Kidney glomerular epithelial cell (primary cell): ENCODE data around the gene YIPF1.
"Not testable (repeated sequence)": the region's sequence is repeated elsewhere in the genome, so short reads cannot be mapped to it uniquely, and the experiment has no call there.

Experiments
- DNase-seq: peaks from one replicate; lab custom pipeline; 2025; lab: John Stamatoyannopoulos, UW

The YIPF1 gene

DNA sequence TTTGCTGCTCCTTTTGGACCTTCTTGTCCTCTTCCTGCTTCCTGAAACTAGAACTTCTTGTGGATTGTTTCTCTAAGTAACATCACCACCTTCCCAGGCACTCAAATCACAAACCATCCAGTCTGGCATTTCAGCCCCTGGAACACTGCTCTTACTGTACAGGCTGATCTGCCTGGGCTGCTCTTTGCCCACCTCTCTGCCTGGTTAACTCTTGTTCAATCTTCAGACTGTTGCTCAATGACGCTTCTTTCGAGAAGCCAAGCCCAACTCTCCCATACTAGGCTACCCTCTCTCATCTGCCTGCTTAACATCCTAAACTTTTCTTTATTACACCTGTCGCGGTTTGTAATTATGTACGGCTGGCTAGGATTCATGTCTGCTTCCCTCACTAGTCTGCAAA is 5.0 kb upstream of the YIPF1 start:
- no peak for DNase-seq

DNA sequence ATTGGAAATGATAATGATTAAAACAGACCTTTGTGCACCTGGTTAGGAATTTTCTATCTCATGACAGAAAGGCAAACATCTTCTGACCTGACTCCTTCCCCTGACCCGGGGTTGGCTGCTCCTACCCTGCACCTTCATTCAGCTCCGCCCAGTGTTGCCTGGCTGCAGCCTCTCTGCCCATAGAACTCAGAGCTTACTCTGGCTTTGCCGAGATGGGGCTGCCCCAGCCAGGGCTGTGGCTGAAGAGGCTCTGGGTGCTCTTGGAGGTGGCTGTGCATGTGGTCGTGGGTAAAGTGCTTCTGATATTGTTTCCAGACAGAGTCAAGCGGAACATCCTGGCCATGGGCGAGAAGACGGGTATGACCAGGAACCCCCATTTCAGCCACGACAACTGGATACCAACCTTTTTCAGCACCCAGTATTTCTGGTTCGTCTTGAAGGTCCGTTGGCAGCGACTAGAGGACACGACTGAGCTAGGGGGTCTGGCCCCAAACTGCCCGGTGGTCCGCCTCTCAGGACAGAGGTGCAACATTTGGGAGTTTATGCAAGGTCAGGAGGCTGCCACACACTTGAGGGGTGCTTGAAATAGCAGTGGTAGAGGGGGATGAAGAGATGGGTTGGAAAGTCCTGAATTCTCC is 4.5 kb upstream of the YIPF1 start, which contains the start of gene DIO1:
DIO1 (plus strand) TSS at position 189 of the 638 bp plus-strand sequence; CDS start at position 213, 24 bp downstream.
- DNase-seq = no peak

DNA sequence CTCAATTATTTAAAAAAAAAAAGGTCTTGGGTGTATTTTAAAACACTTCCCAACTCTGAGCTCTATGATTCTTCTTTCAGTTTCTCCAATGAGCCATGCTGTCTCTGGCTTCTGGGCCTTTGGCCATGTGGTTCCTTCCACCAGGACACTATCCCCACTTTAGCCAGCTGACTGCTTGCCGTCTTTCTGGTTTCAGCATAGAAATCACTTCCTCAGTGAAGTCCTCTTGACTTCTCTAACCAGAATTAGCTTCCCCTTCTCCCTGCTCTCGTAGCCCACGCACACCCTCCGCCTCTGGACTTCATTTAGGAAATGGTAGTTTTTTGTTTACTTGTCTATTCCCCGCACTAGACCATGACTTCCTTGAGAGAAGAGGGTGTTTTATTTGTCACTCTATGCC is 3.3 kb upstream of the YIPF1 start:
- no peak for DNase-seq

DNA sequence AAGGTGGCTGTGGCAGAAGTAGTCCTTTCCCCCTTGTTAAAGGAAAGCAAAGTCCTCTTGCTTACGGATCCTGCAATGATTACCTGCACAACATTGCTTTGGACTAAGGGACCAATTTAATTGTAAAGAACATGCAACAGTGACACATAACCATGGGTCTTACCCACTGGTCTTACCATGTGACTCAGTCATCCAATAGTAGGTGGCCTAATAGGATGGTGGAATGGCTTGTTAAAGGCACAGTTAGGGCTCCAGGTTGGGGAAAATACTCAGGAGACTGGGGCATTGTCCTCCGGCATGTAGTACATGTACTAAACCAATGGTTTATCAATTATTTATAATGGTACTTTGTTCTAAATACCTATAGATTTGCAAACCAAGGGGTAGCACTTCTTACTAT is 2.1 kb upstream of the YIPF1 start:
- DNase-seq = no peak

DNA sequence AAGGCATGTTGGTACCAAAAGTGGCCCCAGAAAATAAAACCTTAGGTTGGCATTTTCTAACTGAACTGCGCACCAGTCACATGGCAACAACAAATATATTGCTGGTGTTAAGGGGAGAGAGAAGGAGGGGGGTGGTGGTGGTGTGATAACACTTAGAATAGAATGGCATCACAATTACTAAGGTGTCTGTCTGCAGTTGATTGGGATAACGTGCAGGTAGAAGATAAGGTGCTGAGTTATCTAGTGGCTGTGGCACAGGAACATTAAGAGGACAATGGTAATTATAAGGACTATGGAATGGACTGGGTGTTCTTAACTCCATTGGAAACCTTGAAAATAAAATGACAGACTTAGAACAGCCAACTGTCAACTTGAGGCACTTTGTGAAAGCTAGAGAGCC is 1.4 kb upstream of the YIPF1 start:
- no peak for DNase-seq

DNA sequence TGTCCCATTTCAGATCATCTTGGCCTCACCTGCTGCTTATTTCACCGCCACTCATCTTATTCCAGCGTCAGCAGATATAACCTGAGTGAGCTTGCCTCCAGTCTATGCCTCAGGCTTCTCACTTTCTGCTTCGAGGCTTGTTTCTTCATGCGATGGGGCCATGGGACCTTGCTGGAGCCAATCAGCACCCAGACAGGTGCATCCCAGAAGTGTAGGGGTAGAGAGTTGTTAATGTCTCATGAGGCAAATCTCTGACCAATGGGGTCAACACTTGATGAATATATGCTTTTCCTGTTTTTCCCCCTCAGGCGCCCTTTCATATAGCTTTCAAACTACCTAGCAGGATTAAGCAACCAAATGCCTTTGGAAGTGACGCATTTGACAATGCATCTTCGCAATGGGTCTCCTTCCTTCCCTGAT is 935 bp upstream of the YIPF1 start:
- DNase-seq = no peak

DNA sequence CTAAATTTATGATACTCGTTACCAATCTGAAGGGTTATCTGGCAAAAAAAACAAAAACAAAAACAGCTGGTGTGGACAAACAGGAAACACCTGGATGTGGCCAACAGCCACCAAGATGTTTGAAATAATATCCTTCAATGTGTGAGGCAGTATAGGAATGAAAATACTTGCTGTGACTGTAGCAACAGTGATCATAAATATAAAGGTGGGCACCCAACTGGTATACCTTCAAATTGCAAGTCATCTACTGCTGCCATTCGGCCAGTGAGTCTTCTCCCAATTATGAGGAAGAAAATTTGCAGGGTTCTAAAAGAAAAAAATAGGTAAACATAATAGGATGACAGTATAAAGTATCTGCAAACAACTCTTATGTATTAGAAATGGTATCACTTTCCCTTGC is 916 bp downstream of the YIPF1 start:
- no peak for DNase-seq

DNA sequence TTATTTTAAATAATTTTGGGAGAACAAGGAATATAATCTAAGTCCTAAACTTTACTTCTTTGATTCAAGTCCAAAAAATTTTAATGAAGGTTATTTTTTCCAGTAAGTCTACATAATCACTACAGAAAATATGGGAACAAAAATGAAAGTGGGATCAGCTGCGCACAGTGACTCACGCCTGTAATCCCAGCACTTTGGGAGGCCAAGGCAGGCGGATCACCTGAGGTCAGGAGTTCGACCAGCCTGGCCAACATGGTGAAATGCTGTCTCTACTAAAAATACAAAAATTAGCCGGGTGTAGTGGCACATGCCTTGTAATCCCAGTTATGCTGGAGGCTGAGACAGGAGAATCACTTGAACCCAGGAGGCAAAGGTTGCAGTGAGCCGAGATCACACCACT is 6.0 kb downstream of the YIPF1 start:
- not testable (repeated sequence) for DNase-seq

DNA sequence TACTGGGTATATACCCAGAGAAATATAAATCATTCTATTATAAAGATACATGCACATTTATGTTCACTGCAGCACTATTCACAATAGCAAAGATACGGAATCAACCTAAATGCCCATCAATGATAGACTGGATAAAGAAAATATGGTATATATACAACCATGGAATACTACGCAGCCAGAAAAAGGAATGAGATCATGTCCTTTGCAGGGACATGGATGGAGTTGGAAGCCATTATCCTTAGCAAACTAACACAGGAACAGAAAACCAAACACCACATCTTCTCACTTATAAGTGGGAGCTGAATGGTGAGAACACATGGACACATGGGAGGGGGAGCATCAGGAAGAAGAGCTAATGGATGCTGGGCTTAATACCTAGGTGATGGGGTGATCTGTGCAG is 7.7 kb downstream of the YIPF1 start:
- DNase-seq = not testable (repeated sequence)

DNA sequence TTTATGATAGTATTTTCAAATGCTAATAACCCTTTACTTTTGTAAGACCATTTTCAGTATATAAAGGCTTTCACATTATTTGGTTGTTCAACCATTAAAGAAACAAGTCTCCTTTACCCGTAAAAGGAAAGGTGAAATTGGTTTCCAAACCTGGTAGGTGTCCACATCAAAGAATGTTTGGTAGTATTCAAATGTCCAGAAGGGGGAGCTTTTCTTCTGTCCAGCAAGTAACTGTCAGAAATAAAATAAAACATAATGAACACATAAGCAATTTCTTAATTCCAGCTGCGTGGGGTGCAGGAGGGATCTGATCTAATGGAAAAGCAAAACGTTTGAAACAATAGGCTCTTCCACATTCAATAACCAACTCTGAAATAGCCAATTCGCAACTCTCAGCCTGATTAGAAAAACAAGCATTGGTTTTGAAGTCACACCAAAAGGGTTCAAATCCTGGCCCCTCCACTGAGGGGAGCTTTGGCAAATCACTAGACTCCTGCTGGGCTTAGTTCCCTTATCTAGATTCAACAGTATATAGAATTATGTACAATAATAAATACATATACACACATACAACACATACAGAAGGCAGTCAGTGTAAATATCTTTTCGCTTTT is 11.0 kb downstream of the YIPF1 start:
- peak; percentile 40 for DNase-seq

DNA sequence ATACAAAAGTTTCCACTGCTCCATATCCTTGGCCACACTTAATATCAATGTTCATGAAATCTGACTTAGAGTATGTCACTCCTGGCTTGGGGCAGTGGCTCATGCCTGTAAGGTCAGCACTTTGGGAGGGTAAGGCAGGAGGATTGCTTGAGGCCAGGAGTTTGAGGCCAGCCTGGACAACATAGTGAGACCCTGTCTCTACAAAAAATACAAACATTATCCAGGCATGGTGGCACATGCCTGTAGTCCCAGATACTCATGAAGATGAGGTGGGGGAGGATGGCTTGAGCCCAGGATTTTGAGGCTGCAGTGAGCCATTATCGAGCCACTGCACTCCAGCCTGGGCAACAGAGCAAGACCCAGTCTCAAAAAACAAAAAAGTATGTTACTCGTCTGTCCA is 14.4 kb downstream of the YIPF1 start:
- not testable (repeated sequence) for DNase-seq

DNA sequence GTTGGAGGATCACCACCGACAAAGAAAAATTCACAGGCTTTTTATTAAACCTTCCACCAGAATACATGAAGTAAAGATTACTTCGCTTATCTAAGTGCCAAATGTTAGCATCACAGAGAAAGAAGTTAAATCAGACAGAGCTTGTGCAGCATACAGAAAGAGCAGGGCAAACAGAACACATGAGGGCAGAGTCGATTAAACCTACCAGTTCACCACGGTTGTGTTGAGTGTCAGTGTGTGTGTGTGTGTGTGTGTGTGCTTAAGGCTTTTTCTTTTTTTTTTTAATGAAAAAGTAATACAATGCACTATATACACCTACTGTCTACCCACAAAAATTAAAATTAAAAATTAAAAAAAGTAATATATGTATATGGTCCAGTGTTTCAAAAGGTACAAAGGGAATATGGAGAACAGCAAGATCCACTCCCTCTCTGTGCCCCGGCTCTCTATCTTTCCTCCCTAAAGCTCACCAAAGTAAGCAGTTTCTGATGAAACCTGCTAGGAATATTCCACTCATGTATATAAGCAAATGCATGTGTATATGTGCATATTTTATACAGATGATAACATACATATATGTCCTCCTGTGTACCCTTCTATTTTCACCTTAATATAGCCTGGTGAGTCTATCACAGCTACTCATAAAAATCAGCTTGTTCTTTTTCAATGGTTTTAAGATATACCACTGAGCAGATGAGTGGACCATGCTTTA is 17.7 kb downstream of the YIPF1 start:
- DNase-seq = no peak

DNA sequence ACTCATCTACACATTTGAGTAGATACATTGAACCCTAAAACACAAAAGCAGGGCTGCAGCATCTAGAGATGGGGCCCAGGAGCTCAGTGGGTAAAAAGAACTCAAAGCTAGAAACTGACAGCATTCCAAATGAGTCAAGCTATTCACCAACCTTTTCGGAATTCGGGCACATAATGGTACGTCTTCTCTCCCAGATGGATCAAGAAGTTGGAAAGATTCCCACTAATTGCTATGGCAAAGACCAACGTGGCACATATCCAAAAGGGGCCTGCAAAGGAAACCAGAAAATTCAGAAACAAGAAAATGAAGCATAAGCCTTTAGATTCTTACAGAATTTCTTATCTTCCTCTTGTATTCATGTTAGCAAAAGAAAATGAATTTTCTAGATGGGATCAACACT is 18.4 kb downstream of the YIPF1 start:
- no peak for DNase-seq

DNA sequence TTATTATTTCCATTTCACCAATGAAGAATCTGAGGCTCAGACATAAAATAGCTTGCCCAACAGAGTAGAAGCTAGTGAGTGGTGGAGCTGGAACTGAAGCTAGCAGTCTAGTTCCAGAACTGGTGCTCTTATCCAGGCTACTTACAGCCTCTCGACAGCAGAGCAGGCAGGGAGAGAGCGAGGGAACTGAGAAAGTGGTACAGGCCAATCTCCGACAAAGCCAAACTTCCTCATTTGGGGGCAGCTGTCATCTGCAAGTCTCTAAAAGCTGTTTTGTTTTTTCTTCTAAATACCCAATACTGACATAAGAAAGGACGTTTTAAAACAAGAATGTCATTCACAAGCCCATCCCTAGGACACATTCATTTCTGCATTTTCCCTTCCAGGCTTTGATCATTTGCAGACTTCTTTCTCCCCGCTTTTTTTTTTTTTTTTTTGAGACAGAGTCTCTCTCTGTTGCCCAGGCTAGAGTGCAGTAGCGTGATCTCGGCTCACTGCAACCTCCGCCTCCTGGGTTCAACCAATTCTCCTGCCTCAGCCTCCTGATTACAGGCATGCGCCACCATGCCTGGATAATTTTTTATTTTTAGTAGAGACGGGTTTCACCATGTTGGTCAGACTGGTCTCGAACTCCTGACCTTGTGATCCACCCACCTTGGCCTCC is 20.0 kb downstream of the YIPF1 start:
- DNase-seq = no peak

DNA sequence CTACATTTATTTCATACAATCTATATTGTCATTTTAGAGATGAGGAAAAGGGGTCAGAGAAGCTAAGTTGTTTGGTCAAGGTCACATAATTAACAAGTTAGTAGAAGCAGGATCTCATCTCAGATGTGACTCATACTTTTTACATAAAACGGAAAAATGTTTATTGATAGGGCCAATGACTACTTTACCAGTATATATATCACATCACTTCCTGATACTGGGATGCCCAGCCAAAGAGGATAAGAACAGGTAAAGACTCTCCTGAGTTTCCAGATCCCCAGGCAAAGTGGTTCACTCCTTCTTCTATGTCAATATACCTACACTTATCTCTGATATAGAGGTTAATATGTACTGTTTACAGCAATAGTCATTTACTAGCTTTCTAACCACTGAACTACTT is 21.0 kb downstream of the YIPF1 start:
- DNase-seq = no peak

DNA sequence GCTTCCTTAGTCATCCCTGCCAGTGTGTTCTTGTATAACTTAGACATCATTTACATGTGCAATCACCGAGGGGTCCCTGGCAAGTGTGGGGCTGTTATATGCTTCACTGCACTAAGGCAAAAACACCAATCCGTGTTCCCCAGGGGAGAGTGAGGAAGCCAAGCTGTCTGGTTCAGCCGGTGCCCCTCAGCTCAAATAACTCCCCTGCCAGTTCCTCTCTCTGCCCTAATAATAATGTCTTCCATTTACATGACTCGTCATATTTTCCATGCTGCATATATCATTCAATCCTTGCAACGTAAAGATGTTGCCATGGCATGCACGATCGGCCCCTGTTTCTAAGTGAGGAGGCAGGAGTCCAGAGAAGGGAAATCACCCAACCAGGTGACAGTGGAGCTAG is 27.1 kb downstream of the YIPF1 start:
- no peak for DNase-seq

DNA sequence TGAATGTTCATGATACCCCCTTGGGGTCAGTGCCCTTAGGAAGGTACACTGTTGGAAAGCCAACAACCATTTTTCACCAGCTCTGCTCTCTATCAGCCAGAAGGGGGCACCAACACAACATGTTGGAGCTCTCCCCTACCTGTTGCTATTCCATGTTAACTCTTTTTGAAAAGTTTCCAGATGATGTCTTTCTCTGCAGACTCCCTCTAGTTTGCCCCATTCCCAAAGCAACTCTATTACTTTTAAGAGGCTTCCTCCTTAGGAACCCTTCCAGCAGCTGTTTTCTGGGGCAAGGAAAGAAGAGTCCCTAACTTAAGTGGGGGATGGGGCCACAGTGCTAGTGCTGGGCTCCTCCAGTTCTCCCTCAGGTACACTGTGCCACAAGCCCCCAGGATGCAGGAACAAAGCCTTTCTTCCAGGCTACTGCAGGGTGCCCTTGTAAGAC is 28.6 kb downstream of the YIPF1 start:
- peak; percentile 46 for DNase-seq

DNA sequence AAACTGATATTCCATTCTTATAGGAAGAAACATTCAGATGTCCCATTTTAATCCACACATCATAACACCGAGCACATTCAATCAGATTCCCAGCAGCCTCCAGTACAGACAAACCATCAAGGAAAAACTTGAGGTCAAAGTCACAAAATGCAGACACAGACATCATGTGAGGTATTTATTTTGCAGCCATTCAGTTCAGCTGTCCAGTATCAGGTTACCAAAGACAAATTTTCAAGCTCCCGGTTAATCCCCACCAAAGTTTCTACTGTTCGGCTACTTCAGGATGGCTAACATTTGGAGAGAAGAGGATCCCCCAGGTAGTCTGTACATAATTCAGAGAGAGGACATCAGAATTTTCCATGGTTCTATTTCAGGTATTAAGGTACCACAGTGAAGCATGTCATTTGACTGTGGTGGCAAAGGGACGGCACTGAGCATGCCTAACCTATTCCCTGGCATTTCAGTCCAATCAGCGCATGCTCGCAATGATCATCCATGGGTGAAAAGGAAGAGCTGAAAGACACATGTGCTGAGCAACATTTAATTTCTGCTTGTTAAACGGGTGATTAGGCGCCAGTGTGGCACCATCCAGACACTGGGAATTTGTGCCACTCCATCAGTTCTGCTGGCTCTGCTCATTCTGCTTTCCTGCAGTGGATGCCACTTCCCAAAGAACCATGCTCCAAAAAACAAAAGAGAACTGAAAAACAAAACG is 37.9 kb downstream of the YIPF1 start:
- DNase-seq = no peak

DNA sequence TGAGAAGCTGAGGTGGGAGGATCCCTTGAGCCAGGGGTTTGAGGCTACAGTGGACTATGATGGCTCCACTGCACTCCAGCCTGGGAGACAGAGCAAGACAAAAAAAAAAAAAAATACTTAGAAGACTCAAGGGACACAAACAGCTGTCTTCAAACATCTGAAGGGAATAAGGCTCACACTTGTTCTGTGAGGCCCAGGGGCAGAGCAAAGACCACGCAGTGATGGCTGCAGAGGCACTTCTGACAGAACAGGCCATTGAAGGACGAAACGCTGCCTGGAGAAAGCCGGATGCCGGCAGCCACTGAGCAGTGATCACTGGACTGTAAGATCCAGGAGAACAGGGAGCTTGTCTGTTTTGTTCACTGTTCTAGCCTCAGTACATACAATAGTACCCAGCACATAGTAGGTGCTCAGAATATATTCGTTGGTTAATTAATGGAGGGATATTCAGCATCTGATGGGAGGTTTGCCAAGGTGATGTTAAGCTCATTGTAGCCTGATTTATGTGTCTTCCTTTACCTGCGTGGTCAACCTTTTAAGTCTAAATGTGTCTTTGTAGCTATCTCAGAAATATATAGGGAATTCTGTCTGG is 39.4 kb downstream of the YIPF1 start:
- DNase-seq = no peak

DNA sequence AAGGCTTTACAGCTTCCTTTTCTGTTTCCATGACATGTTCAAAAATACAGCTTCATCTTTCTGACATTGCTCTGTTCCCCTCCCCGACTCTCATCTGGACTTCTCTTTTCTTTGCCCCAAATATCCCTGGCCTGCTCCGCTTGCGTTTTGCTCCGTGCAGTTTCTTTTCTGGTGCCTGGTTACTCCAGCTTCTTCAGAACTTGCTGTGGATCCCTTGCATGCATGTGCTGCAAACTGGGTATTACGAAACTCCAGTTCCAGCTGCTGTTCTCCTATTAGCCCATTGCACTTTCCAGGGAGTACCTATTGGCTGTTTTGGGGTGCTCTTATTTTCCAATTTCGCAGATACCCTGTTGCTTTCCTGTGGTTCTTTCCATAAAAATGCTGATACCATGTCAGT is 41.6 kb downstream of the YIPF1 start:
- no peak for DNase-seq

DNA sequence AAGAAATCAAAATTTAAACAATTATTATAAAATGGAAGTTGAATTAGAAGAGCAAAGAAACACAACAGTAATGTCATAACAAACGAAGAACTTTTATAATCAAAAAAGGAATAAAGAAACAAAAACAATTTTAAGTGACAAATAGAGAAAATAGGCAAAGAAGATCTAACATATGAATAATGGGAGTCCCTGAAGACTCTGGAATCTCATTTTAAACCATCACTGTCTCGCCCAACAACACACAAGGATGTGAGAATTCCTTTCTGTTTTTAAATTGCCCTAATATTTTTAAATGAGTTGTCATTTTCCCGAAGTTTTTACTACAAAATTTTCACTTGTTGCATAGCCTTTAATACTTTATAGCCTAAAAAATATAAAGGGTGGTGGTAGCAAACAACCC is 47.2 kb downstream of the YIPF1 start:
- no peak for DNase-seq

DNA sequence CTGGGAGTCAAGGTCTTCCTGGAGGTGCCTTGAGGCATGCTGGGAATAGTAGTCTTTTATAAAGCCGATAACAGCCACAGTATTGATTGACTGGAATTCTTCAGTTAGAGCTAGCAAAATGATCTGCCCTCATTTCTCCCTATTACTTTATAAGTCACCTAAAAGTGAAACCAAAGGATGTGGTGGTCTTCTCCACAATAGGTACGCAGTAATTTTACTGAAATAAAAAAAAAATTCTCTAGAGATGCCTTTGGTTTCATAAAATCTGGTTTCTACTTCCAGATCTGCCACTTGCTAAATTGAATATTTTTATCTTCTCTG is 51.0 kb downstream of the YIPF1 start:
- no peak for DNase-seq
